Sigmoid colon (tissue), 7 donors: ENCODE measurements around the gene NFRKB. TPM values are rescaled to one million over a fixed set of nuclear protein-coding genes. Genes with fewer than 3 reads are reported as not detected.

Experiments used
- DNase-seq: peaks from one replicate; pipeline ENCODE4 v3.0.0-alpha.2; 2019
- H3K27ac ChIP-seq, 4 donors: fragments of 200-600 bp; sonication (generic); one replicate each; pipeline ENCODE4 v1.5.1; 2016 to 2019; ENCODE audit warnings: mild to moderate bottlenecking in 1 of 4
- H3K27me3 ChIP-seq, 3 donors: fragments of 200-600 bp; sonication (generic); one replicate each; pipeline ENCODE4 v1.5.1; 2019; ENCODE audit warnings: mild to moderate bottlenecking in 1 of 3
- H3K36me3 ChIP-seq, 4 donors: fragments of 200-600 bp; sonication (generic); one replicate each; pipeline ENCODE4 v1.5.1; 2016 to 2019
- H3K4me1 ChIP-seq, 4 donors: fragments of 200-600 bp; sonication (generic); one replicate each; pipeline ENCODE4 v1.5.1; 2017 to 2019
- H3K4me3 ChIP-seq, 4 donors: fragments of 200-600 bp; sonication (generic); one replicate each; pipeline ENCODE4 v1.5.1; 2017 to 2019; ENCODE audit warnings: mild to moderate bottlenecking in 2 of 4, moderate library complexity in 1 of 4
- H3K9me3 ChIP-seq, 4 donors: fragments of 200-600 bp in 3 of 4; sonication (generic) in 3 of 4; one replicate each; pipeline versions ENCODE4 v1.5.1 to v1.6.1; 2013 to 2019
- EP300 ChIP-seq, 4 donors: sonication (generic); formaldehyde crosslinking; IDR thresholded peaks; one replicate each; pipeline ENCODE4 v1.6.1; 2017; ENCODE audit warnings: antibody characterized with exemption in 4 of 4
- POLR2A ChIP-seq, 2 donors: fragments of 450-650 bp; IDR thresholded peaks; one replicate each; pipeline ENCODE4 v1.6.1; 2016; ENCODE audit warnings: antibody characterized with exemption in 2 of 2, mild to moderate bottlenecking in 2 of 2, moderate library complexity in 2 of 2
- POLR2AphosphoS5 ChIP-seq, 4 donors: sonication (generic); formaldehyde crosslinking; IDR thresholded peaks; one replicate each; pipeline ENCODE4 v1.6.1; 2017; ENCODE audit warnings: antibody characterized with exemption in 4 of 4
- WGBS, 2 donors: extraction: QIAGEN DNeasy Blood & Tissue Kit; methylation state at CpG; one replicate each; pipeline ENCODE4 v1.1.7; 2013; 5-methylcytosine and 5-hydroxymethylcytosine counted together
- intact Hi-C: fragments of 100-400 bp; cut with DNase I; formaldehyde crosslinking; loops from one replicate; pipeline ENCODE4 v1.15.1; 2023
- polyA plus RNA-seq, 3 donors: library from polyadenylated mRNA; stranded (reverse); fragments of 200-250 nt; gene quantifications; one replicate each; pipeline ENCODE4 v1.2.3, GENCODE V29; 2013
- total RNA-seq, 4 donors: library from RNA; depleted of rRNA; stranded (reverse); fragments of >200 nt; gene quantifications; one replicate each; pipeline ENCODE4 v1.1.0, GENCODE V29; 2016
- TF ChIP-seq, protein P1 (sequence below), 4 experiments: fragments of 450-650 bp in 3 of 4; fragments of 200-600 bp in 1 of 4; IDR thresholded peaks; one replicate each; pipeline ENCODE4 v1.5.1; 2016 to 2019; ENCODE audit warnings: antibody characterized with exemption in 4 of 4, mild to moderate bottlenecking in 3 of 4, moderate library complexity in 2 of 4
- donor health status: healthy with polysubstance abuse.
- donor health status: Bipolar disorder and iron deficiency.
- donor health status: healthy.

NFRKB gene
- total and polyA plus RNA-seq, 7 donors: 3.5 to 24.7 (median 20.7) TPM

DNA sequence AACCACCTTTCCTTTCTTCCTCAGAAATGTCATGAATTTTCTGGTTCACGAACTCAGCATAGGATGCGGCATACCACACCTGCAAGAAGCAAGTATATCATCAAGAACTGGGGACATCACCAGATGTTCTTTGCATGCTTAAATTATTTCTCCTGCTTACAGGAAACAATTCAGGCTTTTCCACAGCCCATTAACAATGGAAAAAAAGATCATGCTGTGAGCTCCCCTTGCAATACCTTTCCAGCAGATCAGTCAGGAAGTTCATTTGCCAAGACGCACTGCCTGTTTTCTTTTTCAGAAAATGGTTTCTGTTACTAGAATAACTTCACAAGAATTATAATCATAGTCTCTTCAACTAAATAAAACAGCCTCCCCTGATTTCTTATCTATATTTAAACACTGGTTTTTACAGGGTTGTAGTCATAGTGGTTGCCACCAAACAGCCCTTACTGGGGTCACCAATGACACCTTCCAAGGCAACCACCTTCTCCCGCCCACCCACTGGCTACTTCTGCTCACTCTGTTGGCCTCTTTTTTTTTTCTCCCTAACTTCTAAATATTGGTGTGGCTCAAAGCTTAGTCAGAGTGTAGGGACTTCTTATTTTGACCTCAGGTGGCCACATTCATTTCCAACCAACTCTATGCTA is 42.3 kb upstream of the NFRKB start:
- no peak overlapping the region for H3K4me3 ChIP-seq
- WGBS, 2 donors: 92% methylated on average over 4 of the region's 4 CpGs
- DNase-seq: no peak
- intact Hi-C loops: no loop called here
- H3K27ac ChIP-seq: no peak overlapping the region
- TF ChIP-seq POLR2AphosphoS5 (IDR thresholded peaks at IDR 0.05) (no peak), POLR2A (IDR thresholded peaks at IDR 0.05) (no peak)
- TF ChIP-seq, protein P1, sequence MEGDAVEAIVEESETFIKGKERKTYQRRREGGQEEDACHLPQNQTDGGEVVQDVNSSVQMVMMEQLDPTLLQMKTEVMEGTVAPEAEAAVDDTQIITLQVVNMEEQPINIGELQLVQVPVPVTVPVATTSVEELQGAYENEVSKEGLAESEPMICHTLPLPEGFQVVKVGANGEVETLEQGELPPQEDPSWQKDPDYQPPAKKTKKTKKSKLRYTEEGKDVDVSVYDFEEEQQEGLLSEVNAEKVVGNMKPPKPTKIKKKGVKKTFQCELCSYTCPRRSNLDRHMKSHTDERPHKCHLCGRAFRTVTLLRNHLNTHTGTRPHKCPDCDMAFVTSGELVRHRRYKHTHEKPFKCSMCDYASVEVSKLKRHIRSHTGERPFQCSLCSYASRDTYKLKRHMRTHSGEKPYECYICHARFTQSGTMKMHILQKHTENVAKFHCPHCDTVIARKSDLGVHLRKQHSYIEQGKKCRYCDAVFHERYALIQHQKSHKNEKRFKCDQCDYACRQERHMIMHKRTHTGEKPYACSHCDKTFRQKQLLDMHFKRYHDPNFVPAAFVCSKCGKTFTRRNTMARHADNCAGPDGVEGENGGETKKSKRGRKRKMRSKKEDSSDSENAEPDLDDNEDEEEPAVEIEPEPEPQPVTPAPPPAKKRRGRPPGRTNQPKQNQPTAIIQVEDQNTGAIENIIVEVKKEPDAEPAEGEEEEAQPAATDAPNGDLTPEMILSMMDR (IDR thresholded peaks at IDR 0.05): no peak
- H3K36me3 ChIP-seq: peaks cover 0 to 21% (median 0%) of the 10 kb centered on the region in 4 donors
- no peaks in the 10 kb centered on the region for H3K9me3 ChIP-seq
- no peaks in the 10 kb centered on the region for H3K27me3 ChIP-seq
- H3K4me1 ChIP-seq: no peaks in the 10 kb centered on the region

DNA sequence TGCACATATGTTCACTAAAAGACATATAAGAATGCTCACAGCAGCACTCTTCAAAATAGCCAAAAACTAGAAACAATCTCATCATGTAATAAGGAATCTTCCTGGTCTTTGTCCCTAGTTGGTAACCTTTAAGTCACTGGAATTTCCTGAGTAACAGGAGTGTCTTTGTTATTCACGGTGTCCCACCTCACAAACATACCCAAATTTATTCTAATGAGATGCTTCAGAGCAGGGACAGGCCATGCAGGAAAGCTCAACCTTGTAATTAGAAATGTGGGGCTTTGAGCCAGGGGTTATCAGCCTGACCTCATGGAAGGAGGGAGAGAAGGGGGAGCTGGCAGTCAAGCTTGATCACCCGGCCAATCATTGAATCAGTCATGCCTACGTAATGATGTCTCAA is 40.3 kb upstream of the NFRKB start:
- 91 to 92% methylated on average over 3 of the region's 3 CpGs for WGBS, 2 donors
- intact Hi-C loops: no loop called here
- Histone ChIP-seq H3K9me3 (no peaks in the 10 kb centered on the region), H3K4me1 (no peaks in the 10 kb centered on the region), H3K27ac (no peak overlapping the region), H3K4me3 (no peak overlapping the region), H3K36me3 (peaks cover 0 to 12% (median 2%) of the 10 kb centered on the region in 4 donors), H3K27me3 (no peaks in the 10 kb centered on the region)
- DNase-seq: no peak
- TF ChIP-seq EP300 (IDR thresholded peaks at IDR 0.05): no peak
- TF ChIP-seq POLR2A (IDR thresholded peaks at IDR 0.05): no peak
- TF ChIP-seq POLR2AphosphoS5 (IDR thresholded peaks at IDR 0.05): no peak
- TF ChIP-seq, protein P1 (IDR thresholded peaks at IDR 0.05): no peak

DNA sequence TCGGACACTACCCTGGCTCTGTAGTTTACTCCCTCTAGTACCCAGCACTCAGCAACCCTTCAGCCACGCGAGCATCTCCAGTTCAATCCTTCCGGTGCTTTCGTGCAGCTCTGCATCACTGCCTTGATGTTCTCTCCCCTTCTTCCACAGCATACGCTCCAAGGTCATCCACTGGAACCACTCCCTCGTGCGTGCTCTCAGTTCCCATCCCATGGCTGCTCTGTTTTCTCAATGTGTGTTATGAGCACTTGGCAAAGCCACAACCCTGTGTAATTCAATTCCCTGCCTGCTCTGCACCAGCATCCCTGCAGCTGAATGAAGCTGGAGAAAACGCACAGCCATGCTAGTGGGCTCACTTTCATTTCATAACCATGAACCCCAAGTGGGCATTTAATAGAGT is 38.5 kb upstream of the NFRKB start:
- peaks cover 0 to 30% (median 2%) of the 10 kb centered on the region in 4 donors for H3K36me3 ChIP-seq
- WGBS, 2 donors: 94 to 95% methylated on average over 9 of the region's 9 CpGs

DNA sequence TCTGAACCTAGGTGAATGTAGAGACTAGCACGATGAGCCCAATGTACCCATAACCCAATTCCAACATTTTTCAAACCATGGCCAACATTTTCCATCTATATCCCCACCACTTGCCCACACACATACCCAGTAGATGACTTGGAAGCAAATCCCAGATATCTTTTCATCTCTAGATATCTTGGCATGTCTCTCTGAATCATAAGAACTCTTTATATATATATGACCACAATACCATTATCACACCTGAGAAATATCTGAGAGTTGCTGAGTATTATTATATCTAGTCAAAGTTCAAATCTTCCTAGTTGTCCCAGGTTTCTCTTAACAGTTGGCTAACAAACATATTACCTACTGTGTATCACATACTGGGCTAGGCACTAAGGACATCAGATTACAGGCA is 37.9 kb upstream of the NFRKB start:
- WGBS, 2 donors: 98 to 100% methylated on average over 1 of the region's 1 CpG
- intact Hi-C loops: no loop called here
- TF ChIP-seq POLR2AphosphoS5 (IDR thresholded peaks at IDR 0.05) (no peak), POLR2A (IDR thresholded peaks at IDR 0.05) (no peak), EP300 (IDR thresholded peaks at IDR 0.05) (no peak)
- TF ChIP-seq, protein P1 (IDR thresholded peaks at IDR 0.05): no peak
- DNase-seq: no peak
- Histone ChIP-seq H3K27me3 (no peaks in the 10 kb centered on the region), H3K27ac (no peak overlapping the region), H3K4me3 (no peak overlapping the region), H3K36me3 (peaks cover 0 to 30% (median 2%) of the 10 kb centered on the region in 4 donors), H3K9me3 (no peaks in the 10 kb centered on the region), H3K4me1 (no peaks in the 10 kb centered on the region)

More for the DNA sequence above, 38.5 kb upstream of the NFRKB start:
- no peaks in the 10 kb centered on the region for H3K4me1 ChIP-seq
- H3K27me3 ChIP-seq: no peaks in the 10 kb centered on the region
- intact Hi-C loops: no loop called here
- TF ChIP-seq POLR2A (IDR thresholded peaks at IDR 0.05) (no peak), EP300 (IDR thresholded peaks at IDR 0.05) (no peak), POLR2AphosphoS5 (IDR thresholded peaks at IDR 0.05) (no peak)
- TF ChIP-seq, protein P1 (IDR thresholded peaks at IDR 0.05): no peak
- no peak overlapping the region for H3K4me3 ChIP-seq
- no peak overlapping the region for H3K27ac ChIP-seq
- H3K9me3 ChIP-seq: no peaks in the 10 kb centered on the region
- no peak for DNase-seq
